Uterus (tissue), 4 donors: ENCODE data around the gene CXCR6. TPM values are rescaled to one million over a fixed set of nuclear protein-coding genes. Genes with fewer than 3 reads are reported as not detected.

Experiments used
- DNase-seq, 2 donors: peaks; one replicate each; pipeline ENCODE4 v3.0.0-alpha.2; 2019 to 2020
- H3K27ac ChIP-seq, 2 donors: fragments of 200-600 bp; sonication (generic); 1 replicate in 1 of 2; 2 replicates in 1 of 2; pipeline ENCODE4 v1.5.1; 2016 to 2018
- H3K27me3 ChIP-seq, 2 donors: fragments of 200-600 bp; sonication (generic); one replicate each; pipeline ENCODE4 v1.5.1; 2018 to 2019; ENCODE audit warnings: control low read depth in 1 of 2
- H3K36me3 ChIP-seq, 2 donors: fragments of 200-600 bp; sonication (generic); one replicate each; pipeline ENCODE4 v1.5.1; 2019; ENCODE audit warnings: control low read depth in 1 of 2
- H3K4me1 ChIP-seq, 2 donors: fragments of 200-600 bp; sonication (generic); one replicate each; pipeline ENCODE4 v1.5.1; 2018 to 2019; ENCODE audit warnings: control low read depth in 1 of 2
- H3K4me3 ChIP-seq, 2 donors: fragments of 200-600 bp; sonication (generic); 1 replicate in 1 of 2; 2 replicates in 1 of 2; pipeline ENCODE4 v1.5.1; 2018 to 2019; ENCODE audit warnings: mild to moderate bottlenecking in 1 of 2
- H3K9me3 ChIP-seq, 2 donors: fragments of 200-600 bp; sonication (generic); one replicate each; pipeline ENCODE4 v1.5.1; 2019; ENCODE audit warnings: control low read depth in 1 of 2
- POLR2A ChIP-seq, 2 donors: fragments of 450-650 bp; IDR thresholded peaks; one replicate each; pipeline ENCODE4 v1.6.1; 2016; ENCODE audit warnings: antibody characterized with exemption in 2 of 2, mild to moderate bottlenecking in 1 of 2, moderate library complexity in 1 of 2
- intact Hi-C: fragments of 100-400 bp; cut with DNase I; formaldehyde crosslinking; loops from one replicate; pipeline ENCODE4 v1.15.1; 2023; ENCODE audit warnings: low total_unique reads
- total RNA-seq, 4 donors: library from RNA; depleted of rRNA in 3 of 4; stranded (reverse); fragments of >200 nt in 3 of 4; gene quantifications; one replicate each; pipeline versions ENCODE4 v1.1.0 to v1.2.4, GENCODE V29; 2014 to 2023
- TF ChIP-seq, protein P1 (sequence below), 4 experiments: fragments of 200-600 bp in 2 of 4; fragments of 450-650 bp in 2 of 4; sonication (generic) in 2 of 4; IDR thresholded peaks; one replicate each; pipeline ENCODE4 v1.5.1; 2016 to 2019; ENCODE audit warnings: antibody characterized with exemption in 4 of 4, mild to moderate bottlenecking in 2 of 4, moderate library complexity in 1 of 4
- donor health status: DM: yes; HTN: yes; CAD: no.

CXCR6 gene
- total RNA-seq, 4 donors from 2014 or later, result 0.48 to 8.7 (median 0.76) TPM; not detected in 1

DNA sequence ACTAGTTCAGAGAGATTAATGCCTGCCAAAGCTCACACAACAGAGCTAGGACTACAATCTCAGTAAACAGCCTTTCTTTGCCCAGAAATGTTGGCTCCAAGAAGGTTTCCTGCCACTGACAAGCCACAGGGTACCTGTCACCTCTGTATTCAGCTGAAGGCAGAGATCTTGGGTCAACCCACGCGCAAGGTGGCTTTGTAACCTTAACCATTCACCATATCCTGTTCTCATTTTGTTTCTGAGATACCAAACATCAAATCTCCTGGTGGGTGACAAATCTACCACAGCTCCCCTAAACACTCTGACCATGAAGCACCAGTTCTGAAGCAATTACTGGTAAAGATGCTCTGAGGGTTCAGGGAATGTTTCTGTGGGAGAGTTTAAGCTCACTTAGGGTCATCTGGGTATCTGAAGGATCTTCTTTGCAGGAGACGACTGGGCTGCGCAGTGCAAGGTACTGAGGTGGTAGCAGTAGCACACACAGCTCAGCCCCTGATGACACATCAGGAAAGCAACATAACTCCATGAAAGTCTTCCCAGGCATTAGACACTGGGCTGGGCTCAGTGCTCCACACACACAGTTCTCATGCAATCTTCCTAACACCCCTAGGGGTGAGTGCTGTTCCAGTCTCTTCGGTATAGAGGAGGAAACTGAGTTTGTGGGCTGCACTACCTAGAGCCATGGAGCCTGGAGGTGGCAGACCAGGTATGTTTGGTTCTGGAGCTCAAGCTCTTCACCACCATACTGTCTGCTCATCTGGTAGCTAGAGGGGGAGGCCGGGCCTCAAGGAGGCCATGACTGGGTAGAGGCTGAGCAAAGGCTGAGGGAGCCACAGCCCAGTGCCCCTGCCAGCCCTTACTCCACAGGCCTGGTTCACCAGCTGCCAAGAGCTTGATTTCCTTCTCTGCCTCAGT lies 7.7 kb downstream of the CXCR6 start:
- Histone ChIP-seq H3K27me3 (no peaks in the 10 kb centered on the region), H3K4me3 (no peak overlapping the region), H3K9me3 (no peaks in the 10 kb centered on the region), H3K36me3 (no peaks in the 10 kb centered on the region), H3K27ac (peak overlapping the region; percentile 8 to 64), H3K4me1 (peaks cover 0 to 18% of the 10 kb centered on the region in 2 donors)
- TF ChIP-seq, protein P1, sequence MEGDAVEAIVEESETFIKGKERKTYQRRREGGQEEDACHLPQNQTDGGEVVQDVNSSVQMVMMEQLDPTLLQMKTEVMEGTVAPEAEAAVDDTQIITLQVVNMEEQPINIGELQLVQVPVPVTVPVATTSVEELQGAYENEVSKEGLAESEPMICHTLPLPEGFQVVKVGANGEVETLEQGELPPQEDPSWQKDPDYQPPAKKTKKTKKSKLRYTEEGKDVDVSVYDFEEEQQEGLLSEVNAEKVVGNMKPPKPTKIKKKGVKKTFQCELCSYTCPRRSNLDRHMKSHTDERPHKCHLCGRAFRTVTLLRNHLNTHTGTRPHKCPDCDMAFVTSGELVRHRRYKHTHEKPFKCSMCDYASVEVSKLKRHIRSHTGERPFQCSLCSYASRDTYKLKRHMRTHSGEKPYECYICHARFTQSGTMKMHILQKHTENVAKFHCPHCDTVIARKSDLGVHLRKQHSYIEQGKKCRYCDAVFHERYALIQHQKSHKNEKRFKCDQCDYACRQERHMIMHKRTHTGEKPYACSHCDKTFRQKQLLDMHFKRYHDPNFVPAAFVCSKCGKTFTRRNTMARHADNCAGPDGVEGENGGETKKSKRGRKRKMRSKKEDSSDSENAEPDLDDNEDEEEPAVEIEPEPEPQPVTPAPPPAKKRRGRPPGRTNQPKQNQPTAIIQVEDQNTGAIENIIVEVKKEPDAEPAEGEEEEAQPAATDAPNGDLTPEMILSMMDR (IDR thresholded peaks at IDR 0.05), result no peak
- no peak for TF ChIP-seq POLR2A (IDR thresholded peaks at IDR 0.05)
- no peak for DNase-seq
- intact Hi-C loops, result no loop called here

DNA sequence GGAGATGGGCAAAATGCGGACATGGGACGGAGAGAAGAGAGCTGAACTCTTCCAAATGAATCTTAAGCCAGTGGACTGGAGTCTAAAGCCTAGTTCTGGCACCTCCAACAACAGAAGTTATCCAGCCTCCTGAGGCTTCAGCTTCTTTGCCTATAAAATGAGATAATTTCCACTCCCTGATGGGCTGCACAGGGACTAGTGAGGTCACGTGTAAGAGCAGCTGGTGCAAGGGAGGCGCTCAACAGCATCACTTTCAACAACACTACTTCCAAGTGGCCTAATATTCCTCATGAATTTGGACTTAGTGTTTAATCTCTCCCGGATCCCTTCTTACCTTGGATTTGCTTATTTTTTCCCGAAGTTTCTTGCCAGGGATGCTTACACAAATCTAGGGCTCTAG lies 8.7 kb downstream of the CXCR6 start:
- DNase-seq, result no peak
- Histone ChIP-seq H3K36me3 (no peaks in the 10 kb centered on the region), H3K9me3 (no peaks in the 10 kb centered on the region), H3K4me3 (no peak overlapping the region), H3K27me3 (no peaks in the 10 kb centered on the region), H3K27ac (peak overlapping the region in 1 of 2 donors; percentile 8), H3K4me1 (peaks cover 0 to 18% of the 10 kb centered on the region in 2 donors)
- intact Hi-C loops, result no loop called here
- no peak for TF ChIP-seq POLR2A (IDR thresholded peaks at IDR 0.05)
- TF ChIP-seq, protein P1 (IDR thresholded peaks at IDR 0.05), result no peak

DNA sequence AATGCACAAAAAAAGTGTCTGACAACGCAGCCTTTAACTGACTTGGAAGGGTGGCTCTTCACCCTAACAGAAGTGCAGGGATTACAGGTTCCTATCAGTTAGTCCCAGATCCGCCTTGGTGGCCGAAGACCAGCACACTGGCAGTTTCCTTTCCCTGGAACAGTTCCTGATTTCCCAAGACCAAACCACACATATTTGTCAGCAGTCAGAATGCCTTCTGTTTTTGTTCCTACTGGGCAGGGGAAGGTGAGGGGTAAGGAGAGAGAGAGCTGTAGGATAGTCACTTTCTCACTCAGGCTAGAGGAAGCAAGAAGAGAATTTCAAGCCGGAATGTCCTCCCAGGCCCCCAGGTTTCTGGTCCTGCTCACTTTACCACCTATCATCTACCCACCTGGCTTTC lies 9.2 kb downstream of the CXCR6 start:
- H3K9me3 ChIP-seq, result no peaks in the 10 kb centered on the region
- no peak for DNase-seq
- H3K4me1 ChIP-seq, result peaks cover 0 to 18% of the 10 kb centered on the region in 2 donors
- no peak for TF ChIP-seq POLR2A (IDR thresholded peaks at IDR 0.05)
- TF ChIP-seq, protein P1 (IDR thresholded peaks at IDR 0.05), result no peak
- intact Hi-C loops, result no loop called here
- H3K4me3 ChIP-seq, result no peak overlapping the region
- H3K27ac ChIP-seq, result peak overlapping the region in 1 of 2 donors; percentile 14
- no peaks in the 10 kb centered on the region for H3K36me3 ChIP-seq
- no peaks in the 10 kb centered on the region for H3K27me3 ChIP-seq

DNA sequence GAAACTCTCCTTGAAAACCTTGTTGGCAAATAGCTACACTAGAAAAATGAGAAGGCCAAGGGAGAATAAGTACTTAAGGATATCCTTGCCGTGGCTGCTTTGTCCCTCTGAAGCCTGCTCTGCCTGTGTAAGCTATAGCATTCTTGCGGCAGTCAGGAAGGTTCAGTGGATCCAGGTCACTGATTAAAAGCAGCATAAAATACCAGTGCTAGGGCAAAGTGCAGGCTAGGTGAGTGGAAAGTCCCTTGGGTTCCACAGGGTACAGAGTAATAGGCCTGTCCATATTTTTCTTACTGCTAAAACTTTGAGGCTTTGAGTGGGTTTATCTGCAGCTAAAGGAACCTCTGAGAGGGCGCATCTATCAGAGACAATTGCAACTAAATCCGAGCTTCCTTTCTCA lies 10.3 kb downstream of the CXCR6 start:
- TF ChIP-seq, protein P1 (IDR thresholded peaks at IDR 0.05), result no peak
- no peak for TF ChIP-seq POLR2A (IDR thresholded peaks at IDR 0.05)
- Histone ChIP-seq H3K4me1 (peaks cover 0 to 18% of the 10 kb centered on the region in 2 donors), H3K9me3 (no peaks in the 10 kb centered on the region), H3K4me3 (no peak overlapping the region), H3K36me3 (no peaks in the 10 kb centered on the region), H3K27ac (no peak overlapping the region), H3K27me3 (no peaks in the 10 kb centered on the region)
- intact Hi-C loops, result no loop called here
- DNase-seq, result no peak

DNA sequence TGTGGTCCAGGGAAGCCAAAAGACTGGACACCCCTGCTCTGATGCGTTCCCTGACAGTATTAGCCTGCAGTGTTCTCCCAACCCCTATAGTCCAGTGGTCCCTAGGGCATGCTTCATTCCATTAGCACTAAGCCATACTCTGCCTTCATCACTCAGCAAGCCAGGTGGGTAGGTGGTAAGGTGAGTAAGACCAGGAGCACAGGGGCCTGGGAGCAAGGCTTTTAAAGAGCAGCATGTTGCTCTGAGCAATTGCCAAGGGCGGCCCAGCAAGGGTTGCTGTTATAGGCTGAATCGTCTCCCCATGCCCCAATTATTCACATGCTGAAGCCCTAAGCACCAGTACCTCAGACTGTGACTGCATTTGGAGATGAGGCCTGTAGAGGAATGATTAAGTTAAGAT lies 11.0 kb downstream of the CXCR6 start:
- Histone ChIP-seq H3K4me3 (no peak overlapping the region), H3K36me3 (no peaks in the 10 kb centered on the region), H3K27me3 (no peaks in the 10 kb centered on the region), H3K27ac (no peak overlapping the region), H3K9me3 (no peaks in the 10 kb centered on the region), H3K4me1 (peaks cover 0 to 11% of the 10 kb centered on the region in 2 donors)
- intact Hi-C loops, result no loop called here
- TF ChIP-seq, protein P1 (IDR thresholded peaks at IDR 0.05), result no peak
- no peak for TF ChIP-seq POLR2A (IDR thresholded peaks at IDR 0.05)
- DNase-seq, result no peak
